HG03521 (cell line): ENCODE measurements around the gene RASSF8.

ENCODE experiments used
- ATAC-seq: cut with Tn5 transposase; IDR thresholded peaks from one replicate; pipeline ENCODE4 v1.9.1; 2021; ENCODE audit warnings: mild to moderate bottlenecking, moderate library complexity; ENCODE audit not compliant: unreplicated experiment

RASSF8 gene

DNA sequence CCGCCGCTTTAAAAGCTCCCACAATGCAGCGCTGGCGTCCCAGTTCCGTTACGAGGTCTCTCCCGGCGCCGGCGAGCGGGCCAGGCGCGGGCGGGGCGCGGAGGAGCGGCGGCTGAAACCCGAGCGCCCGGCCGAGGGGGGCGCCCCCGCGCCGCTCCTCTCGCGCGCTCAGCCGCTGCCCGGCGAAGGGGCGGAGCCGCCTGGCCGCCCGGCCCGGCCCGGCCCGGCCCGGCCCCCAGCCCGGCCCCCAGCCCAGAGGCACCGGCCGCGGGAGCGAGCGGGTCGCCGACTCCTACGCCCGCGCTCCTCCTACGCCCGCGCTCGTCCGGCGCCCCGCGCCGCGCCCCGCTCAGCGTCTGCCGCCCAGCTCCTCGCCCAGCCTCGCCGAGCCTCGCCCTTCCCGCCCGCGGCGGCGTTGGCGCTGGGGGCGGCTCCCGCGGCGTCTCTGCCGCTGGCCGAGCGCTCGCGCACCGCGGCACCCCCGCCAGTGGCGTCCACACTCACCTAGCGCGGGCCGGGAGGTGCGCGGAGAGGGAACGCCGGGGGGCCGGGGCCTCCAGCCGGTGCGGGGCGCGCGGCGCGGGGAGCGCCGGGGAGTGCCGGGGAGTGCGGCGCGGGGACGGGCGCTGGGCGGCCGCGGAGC, at the start of gene RASSF8:
TSS of gene RASSF8 (plus strand) at position 255 of the 643 bp plus-strand sequence. CDS start 96,662 bp downstream, outside the sequence.
- ATAC-seq = peak; percentile 83

DNA sequence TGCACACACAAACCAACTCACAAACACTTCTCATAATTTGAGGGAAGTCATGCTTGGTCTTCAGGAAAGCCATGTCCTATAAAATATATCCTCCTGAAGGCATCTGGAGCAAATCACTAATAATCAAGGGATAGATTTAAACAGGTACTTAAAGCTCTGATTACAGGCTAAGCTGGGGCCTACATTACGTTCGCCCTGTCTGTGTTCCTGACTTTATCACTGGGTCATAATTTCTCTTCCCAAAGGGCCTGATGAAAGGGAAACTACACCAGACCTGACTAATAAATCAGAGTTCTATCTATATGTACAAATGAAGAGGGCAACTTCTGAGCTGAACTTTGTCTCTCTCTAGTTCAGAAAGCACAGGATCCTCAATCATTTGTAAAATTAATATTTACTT, 43.9 kb upstream of the RASSF8 start:
- no peak for ATAC-seq

DNA sequence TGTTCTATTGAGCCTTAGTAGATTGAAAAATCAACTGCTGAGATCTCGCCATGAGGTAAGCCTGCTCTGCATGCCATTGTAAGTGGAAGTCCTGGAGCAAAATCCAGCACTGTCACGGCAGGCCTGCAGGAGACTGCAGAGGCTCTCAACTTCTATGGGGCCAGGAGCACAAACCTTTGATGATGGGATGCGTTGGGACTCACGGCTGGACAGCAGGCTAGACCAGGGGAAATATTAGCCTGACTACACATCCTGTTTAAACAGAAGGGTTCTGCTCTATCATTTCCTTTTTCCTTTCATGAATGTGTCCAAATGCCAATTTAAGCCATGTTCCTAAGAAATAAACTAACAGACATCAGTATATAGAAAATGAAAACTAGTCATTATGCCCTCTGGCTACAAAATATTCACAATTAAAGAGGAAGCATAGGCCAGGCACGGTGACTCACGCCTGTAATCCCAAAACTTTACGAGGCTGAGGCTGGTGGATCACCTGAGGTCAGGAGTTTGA, 33.9 kb upstream of the RASSF8 start:
- ATAC-seq = no peak

- ATAC-seq = no peak
Measured at GRCh38 chr12:25925064-25925463, 33.4 kb upstream of the RASSF8 start.

GRCh38 chr12:25926536-25926935, 31.9 kb upstream of the RASSF8 start:
- no peak for ATAC-seq

GRCh38 chr12:25929142-25929541, 29.3 kb upstream of the RASSF8 start:
- no peak for ATAC-seq

- ATAC-seq = no peak
Measured at GRCh38 chr12:25932971-25933370, 25.5 kb upstream of the RASSF8 start.

DNA sequence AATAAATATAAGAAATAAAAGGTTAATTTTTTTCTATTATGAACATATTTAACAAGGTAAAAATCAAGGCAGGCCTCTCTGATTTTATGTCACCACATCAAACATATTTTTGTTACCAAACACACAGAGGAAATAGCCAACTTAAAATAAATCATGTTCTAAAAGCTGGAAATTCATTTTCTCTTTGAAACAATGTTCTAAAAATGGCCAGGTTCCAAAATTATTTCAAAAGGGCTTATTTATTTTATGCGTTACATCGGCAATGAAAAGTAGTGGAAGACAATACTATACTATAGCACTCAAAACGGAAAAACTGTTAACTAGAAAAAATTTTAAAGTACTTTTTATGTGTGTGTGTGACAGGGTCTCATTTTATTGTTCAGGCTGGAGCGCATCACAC, 24.0 kb upstream of the RASSF8 start:
- ATAC-seq = no peak

GRCh38 chr12:25935355-25936144, 22.9 kb upstream of the RASSF8 start:
- ATAC-seq = no peak

DNA sequence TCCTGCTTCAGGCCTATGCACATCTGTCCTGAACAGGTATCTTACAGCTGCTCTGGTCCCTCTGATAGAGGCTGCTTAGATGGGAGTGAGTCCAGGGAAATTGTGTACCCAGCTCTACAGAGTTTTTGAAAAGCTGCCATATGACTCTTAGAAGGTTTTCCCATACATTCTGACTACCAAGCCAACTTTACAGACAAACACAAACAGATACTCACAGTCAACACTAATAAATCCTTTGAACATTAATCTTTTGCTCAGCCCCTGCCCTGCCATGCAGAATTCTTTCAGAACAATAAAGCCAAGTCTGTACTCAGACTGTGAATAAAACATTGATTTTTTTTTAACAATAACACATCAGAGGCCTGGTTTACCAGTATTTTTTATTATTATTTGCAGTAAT, 21.4 kb upstream of the RASSF8 start:
- no peak for ATAC-seq

DNA sequence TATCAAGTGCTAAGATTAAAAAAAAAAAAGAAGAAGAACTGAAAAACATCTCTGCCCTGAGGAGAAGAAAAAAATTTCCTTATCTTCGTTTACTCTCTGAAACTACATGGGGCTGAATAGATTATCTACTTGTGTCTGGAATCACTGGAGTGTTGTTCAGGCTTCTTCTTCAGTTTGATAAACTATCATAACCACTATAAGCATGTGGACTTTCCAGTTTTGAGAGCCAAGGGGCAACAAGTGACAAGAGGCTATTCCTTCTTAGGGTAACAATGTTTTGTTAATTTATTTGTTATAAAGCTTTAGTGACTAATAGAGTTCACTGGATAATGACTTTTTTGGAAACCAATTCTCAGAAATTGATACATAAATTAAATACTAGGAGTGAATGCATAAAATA, 19.9 kb upstream of the RASSF8 start:
- no peak for ATAC-seq

DNA sequence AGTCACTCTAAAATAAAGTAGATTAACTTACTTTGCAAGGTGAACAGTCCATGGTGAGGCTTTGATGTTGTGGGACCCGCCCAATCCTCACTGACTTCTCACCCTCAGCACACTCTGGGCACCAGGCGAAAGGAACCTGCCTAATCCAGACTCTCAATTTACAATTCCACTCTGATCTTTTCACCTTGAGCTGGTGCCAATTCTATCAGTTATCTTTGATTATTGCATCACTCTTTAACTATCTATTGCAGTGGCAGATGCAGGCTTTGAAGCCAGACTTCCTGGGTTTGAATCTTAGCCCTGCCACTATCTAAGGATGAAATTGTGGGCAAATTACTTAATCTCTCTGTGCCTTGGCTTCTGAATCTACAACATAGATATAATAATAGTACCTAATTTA, 18.9 kb upstream of the RASSF8 start:
- ATAC-seq = no peak

- ATAC-seq = no peak
Measured at GRCh38 chr12:25940886-25941285, 17.6 kb upstream of the RASSF8 start.

DNA sequence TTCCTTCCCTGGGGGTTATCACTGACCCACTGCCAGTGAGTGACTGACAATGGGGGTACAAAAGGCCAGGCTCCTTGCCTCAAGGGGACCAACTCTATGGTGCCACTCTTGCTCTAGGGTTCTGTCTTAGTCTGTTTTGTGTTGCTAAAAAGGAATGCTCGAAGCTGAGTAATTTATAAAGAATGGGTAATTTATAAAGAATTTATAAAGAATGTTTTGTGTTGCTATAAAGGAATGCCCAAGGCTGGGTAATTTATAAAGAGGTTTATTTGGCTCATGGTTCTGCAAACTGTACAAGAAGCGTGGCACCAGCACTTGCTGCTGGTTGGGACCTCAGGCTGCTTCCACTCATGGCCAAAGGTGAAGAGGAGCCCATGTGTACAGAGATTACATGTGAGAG, 15.8 kb upstream of the RASSF8 start:
- ATAC-seq = no peak

DNA sequence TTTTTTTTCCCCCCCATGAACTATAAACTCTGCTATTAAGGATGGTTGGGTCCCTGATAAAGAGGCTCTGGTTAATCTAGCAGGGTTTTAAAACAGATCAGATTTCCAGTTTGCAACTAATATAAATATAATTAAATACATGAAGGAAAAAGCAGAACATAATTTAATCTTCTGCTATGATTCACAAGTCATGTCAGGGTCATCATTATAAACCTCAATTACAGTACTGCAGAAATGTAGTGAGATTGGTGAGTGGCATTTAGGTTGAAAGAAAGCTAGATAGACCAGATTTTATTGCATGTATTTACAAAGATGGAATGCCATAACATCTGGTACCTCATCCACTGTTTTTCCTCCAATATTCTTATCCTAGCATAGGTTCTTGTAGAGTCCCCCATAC, 14.5 kb upstream of the RASSF8 start:
- no peak for ATAC-seq

GRCh38 chr12:25949343-25949742, 9.1 kb upstream of the RASSF8 start:
- no peak for ATAC-seq

DNA sequence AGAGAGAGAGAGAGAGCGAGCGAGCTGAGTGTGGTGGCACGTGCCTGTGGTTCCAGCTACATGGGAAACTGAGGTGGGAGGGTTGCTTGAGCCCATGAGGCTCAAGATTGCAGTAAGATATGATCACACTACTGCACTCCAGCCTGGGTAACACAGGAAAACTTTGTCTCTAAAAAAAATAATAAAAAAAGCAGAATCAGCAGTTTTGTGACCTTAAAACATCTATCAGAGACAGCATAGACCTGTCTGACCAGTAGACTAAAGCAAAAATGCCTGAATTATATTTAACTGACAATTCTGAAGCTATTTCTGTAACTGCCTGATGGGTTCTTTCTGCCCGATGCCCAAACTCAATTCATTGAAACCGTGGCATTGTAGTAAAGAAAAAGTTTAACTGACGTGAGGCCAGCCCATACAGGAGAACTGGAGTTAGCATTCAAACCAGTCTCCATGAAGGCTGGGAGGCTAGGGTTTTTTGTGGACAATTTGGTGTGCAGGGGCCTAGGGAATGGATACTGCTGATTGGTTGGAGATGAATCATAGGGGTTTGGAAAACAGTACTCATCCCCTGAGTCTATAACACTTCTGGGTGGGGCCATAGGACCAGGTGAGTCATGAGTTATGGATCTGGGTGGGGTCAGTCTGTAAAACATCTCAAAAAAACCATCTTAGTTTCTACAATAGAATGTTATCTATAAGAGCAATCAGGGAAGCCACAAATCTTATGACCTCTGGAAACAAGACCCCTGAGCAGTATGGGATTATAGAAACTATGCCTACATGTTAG, 8.0 kb upstream of the RASSF8 start:
- no peak for ATAC-seq

GRCh38 chr12:25957793-25958427, 572 bp upstream of the RASSF8 start:
- ATAC-seq = peak; percentile 6

DNA sequence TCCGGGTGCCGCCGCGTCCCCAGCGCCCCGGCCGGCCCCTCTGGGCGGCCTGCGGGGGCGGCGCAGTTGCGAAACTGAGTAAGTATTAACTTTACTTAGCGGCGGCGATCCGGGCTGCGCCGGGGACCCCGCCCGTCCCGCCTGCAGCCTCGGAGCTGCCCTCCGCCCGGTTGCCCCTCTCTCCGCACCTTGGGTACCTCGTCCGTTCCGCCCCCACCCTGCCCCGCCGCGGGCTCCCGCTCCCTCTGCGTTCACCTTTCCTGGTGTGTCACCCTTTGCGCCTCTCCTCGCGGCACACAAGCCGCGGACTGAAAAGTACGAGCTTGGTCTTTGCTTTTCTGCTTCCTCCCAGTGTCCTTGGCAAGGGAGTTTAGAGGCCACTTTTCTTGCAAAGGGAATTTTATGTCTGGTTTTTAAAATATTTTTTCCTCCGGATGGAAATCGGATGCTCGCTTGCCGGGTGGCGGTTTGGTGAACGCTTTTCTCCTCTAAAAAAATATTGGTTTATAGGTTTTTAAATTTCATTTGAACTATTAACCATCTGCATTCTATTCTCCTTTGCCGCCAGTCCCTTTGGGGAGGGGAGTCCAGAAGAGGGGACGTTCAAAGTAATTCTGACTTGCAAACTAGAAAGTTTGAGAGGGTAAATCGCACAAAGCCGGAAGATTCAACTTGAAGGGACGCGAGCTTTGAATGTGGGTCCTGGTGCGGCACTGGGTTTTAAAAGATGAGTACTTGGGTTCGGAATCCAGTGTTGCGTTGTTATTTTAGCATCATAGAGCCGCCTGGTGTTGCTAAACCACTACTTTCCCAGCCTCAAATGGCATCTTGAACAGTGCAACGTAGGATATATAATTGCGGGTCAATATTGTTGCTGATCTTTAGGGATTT, 834 bp downstream of the RASSF8 start:
- no peak for ATAC-seq

GRCh38 chr12:25960143-25960542, 1.7 kb downstream of the RASSF8 start:
- ATAC-seq = no peak
